Fibroblast of the aortic adventitia (primary cell): ENCODE data around the gene FAM186B. TPM values are rescaled to one million over a fixed set of nuclear protein-coding genes. Genes with fewer than 3 reads are reported as not detected.

Source experiments
- DNase-seq: peaks from one replicate; pipeline ENCODE4 v3.0.0-alpha.2; 2010; ENCODE audit warnings: low read depth
- H3K4me3 ChIP-seq: 2 replicates; pipeline ENCODE4 v1.5.1; 2011; ENCODE audit warnings: low read depth, mild to moderate bottlenecking, control low read depth, low read length, moderate library complexity
- total RNA-seq: library from RNA; depleted of rRNA; stranded (reverse); fragments of >200 nt; gene quantifications from 2 replicates; pipeline ENCODE4 v1.2.3, GENCODE V29; 2012; ENCODE audit warnings: low replicate concordance
- TF ChIP-seq, protein P1 (sequence below): IDR thresholded peaks from 2 replicates; pipeline ENCODE4 v1.5.1; 2011; ENCODE audit warnings: mild to moderate bottlenecking, low read length, control low read depth, inconsistent platforms; ENCODE audit not compliant: insufficient read depth

Gene FAM186B
- total RNA-seq, 1 donor: 0.45 TPM

DNA sequence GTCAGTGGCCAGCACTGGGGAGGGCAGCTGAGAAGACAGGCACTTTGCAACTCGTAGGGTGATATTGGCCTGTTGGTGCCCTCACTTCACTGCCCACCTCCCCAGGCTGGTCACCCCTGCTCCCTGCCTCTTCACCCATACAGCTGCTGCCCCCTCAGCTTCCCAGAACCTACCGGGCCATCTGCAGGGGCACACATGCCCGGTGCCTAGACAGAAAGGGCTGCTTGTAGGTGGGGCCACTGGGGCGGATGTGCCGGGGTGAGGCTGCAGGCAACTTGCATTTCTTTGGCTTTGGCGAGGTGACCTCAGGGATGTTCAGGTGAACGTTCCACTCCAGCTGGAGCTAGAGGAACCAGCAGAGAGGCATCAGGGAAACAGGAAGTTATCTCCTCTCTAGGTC is 17.2 kb downstream of the FAM186B start:
- no peak overlapping the region for H3K4me3 ChIP-seq
- TF ChIP-seq, protein P1, sequence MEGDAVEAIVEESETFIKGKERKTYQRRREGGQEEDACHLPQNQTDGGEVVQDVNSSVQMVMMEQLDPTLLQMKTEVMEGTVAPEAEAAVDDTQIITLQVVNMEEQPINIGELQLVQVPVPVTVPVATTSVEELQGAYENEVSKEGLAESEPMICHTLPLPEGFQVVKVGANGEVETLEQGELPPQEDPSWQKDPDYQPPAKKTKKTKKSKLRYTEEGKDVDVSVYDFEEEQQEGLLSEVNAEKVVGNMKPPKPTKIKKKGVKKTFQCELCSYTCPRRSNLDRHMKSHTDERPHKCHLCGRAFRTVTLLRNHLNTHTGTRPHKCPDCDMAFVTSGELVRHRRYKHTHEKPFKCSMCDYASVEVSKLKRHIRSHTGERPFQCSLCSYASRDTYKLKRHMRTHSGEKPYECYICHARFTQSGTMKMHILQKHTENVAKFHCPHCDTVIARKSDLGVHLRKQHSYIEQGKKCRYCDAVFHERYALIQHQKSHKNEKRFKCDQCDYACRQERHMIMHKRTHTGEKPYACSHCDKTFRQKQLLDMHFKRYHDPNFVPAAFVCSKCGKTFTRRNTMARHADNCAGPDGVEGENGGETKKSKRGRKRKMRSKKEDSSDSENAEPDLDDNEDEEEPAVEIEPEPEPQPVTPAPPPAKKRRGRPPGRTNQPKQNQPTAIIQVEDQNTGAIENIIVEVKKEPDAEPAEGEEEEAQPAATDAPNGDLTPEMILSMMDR: no peak
- no peak for DNase-seq

DNA sequence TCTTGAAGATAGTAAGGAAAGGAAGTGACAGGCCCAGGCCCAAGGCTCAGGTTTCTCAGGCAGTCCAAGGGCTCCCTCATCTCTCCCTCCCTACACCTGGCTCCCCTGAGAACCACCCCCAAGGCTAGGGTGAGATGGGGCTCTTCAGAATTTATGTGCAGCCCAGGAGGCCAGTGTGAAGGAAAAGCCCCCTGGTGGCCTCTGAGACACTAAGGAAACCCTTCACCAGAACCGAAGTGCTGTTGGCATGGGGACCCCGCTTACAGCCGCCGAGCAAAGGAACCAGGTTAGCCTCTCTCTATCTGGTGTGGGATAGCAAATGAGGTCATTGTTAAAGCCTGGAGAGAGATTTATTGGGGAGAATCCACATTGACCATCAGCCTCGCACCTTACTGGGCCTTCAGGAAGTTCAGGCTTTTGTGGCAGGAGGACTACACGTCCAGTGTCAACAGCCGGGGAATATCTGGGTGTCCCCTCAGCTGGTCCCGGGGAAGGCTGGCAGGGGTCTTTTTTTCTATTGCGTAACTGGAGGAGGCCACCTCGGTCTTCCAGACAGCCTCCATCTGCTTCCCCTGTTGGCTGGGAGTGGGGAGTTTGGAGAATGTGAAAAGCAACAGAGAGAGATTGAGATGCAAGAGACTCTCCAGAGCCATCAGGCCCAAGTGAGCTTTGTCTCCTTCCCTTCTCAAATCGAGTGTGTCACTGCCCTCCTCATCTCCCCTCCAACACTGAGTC is 18.1 kb downstream of the FAM186B start:
- DNase-seq: no peak
- TF ChIP-seq, protein P1: no peak
- H3K4me3 ChIP-seq: no peak overlapping the region

DNA sequence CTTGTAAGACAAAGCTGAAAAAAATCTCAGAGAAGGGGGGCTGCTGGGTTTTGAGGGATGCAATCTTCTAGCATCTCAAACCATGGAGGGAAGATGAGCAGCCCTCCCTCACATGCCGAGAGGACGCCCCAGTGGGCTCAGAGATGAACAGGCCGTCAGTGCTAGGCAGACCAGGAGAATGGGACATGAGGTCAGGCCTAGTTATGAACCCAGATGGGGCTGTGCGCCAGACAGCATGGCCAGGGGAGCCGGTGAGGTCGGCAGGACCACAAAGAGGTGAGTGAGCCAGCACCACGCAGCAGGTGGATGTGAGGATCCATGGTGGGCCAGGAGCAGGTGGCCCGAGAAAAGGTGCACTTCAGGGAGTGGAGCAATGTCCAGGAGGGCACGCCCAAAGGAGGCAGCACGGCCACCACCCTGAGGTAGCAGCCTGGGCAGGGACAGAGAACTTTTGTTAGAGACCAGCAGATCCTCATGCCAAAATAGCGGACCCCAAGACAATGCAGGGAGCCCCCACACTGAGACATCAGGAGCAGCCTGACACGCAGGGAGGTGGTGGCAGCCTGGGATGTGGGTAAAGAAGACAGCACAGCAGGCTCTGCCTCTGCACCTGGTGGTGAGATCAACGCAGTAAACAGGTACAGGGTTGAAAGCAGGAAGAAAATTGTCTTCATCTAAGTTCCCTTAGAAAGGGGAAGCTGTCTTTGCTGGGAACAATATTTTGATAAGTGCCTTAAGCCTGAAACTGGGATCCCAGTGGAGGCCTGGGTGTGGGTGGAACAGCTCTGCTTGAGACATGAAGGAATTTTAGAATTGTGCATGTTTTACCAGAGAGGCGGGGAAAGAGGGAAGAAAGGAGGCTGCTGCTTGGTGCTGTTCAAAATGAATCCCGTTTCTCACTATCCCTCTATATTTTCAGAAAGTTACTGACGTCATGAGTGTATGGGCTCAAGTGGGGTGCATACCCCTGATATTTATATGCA is 19.7 kb downstream of the FAM186B start:
- DNase-seq: no peak
- TF ChIP-seq, protein P1: no peak
- H3K4me3 ChIP-seq: no peak overlapping the region

DNA sequence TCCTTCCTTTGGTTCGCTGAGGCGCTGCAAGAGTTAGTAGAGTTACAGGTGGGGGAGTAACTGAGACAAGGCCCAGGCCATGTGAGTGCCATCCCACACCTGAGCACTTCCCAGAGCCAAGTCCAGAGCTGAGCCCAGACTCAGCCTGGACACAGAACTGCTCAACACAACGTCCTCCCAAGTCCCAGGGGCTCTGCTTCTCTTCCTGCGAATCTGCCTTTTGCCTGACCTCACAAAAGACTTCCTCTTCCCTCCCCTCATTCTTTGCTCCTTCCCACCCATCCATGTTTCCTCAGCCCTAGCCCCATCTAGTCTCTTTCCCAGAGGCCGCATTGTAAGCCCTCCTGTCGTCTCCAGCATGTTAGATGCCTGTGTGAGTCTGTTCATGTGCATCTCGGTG is 20.8 kb downstream of the FAM186B start:
- TF ChIP-seq, protein P1: no peak

DNA sequence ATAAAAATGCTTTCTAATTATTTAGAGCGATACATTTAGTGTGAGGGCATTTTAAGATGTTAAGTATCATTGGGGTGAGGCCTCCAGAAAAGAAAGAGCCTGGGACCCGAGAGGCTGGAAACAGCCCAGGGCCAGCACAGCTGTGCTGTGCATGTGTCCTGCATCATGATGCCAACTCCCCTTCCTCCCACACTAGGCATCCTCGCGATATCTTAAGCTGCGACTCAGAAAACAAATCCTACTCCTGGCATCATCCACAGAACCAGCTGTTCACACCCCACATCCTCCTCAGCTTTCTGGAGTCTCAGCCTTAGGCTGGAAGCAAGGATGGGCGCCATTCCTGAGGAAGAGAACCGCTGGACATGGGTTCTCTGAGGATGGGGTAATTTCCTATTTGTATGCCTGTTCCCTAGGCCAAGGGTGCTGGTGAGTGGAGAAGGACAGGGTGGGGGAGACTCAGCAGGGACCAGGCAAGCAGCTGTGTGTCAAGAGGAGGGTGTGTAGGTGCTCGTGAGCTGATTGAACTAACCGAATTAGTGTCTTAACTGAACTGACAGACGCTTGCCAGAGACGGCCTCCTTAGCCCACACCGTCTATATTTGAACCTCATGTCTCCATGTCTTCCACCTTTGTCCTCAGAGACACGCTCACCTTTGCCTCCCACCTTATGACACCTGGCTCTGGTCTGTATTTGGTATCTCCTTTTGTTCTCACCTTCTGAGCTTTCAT is 21.9 kb downstream of the FAM186B start:
- H3K4me3 ChIP-seq: no peak overlapping the region
- DNase-seq: peak; percentile 70
- TF ChIP-seq, protein P1: no peak

More for the DNA sequence above, 20.8 kb downstream of the FAM186B start:
- no peak overlapping the region for H3K4me3 ChIP-seq
- no peak for DNase-seq

DNA sequence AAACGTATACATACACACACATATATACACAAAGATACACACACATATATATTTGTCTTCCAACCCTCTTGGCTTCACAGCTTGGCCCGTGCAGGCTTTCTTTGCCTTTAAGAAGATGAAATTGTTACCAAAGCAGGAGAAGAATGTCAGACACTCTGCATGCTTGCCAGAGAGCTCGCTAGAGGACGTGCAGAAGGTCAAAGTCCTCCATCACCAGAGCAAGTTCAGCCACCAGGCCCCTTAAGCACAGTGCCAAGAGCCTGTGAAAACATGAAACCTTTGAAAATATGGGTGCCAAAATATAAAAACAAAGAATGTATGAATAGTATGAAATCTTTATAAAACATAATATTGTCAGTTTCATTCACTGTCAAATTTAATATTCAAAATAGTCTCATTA is 22.6 kb downstream of the FAM186B start:
- peak; percentile 62 for DNase-seq
- TF ChIP-seq, protein P1: no peak
- H3K4me3 ChIP-seq: no peak overlapping the region
